Fibroblast of lung (primary cell): ENCODE data around the gene SNN.

Experiments
- EZH2 ChIP-seq: IDR thresholded peaks from 2 replicates; pipeline ENCODE4 v1.5.1; 2012; ENCODE audit warnings: low read length, control low read depth, mild to moderate bottlenecking; ENCODE audit errors: missing control alignments
- TF ChIP-seq, protein P1 (sequence below), 2 donors: IDR thresholded peaks in 1 of 2; conservative IDR thresholded peaks in 1 of 2; 1 replicate in 1 of 2; 2 replicates in 1 of 2; pipeline ENCODE4 v1.5.1; 2011 to 2012; ENCODE audit warnings: low read length in 2 of 2, control low read depth in 1 of 2, inconsistent platforms in 1 of 2, low read depth in 1 of 2, mild to moderate bottlenecking in 1 of 2

DNA sequence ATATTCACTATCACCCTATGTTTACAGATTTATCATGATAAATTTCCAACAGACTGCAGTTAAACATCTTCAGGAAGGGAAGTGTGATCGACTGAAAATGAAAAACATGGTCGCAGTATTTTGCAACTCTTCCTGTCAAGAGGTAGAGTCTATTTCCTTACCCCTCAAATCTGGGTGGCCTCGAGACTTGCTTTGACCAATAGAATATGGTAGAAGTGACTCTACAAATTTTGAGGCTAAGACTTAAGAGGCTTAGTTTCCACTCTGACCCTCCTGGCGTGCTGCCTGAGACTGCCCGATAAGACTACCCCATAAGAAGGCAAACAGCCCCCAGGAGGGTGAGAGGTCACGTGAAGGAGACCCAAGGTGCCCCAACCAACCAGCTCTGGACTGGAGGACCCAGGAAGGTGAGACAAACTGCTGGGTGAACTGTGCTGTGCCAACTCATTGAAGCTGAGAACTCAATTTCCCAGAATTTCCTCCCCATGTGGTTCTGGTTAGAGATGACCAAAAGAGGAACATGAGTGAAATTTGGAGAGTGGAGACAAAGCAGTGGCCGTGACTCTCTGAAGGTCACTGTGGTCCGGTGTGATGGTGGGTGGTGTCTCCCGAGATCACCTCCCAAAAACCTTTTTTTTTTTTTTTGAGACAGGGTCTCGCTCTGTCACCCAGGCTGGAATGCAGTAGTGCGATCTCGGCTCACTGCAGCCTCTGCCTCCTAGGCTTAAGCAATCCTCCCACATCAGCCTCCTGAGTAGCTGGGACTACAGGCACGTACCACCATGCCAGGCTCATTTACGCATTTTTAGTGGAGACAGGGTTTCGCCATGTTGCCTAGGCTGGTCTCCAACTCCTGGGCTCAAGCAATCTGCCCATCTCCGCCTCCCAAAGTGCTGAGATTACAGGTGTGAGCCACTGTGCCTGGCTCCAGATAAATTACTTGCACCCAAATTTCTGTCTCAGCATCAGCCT lies 43.3 kb upstream of the SNN start:
- no peak for TF ChIP-seq EZH2
- TF ChIP-seq, protein P1, sequence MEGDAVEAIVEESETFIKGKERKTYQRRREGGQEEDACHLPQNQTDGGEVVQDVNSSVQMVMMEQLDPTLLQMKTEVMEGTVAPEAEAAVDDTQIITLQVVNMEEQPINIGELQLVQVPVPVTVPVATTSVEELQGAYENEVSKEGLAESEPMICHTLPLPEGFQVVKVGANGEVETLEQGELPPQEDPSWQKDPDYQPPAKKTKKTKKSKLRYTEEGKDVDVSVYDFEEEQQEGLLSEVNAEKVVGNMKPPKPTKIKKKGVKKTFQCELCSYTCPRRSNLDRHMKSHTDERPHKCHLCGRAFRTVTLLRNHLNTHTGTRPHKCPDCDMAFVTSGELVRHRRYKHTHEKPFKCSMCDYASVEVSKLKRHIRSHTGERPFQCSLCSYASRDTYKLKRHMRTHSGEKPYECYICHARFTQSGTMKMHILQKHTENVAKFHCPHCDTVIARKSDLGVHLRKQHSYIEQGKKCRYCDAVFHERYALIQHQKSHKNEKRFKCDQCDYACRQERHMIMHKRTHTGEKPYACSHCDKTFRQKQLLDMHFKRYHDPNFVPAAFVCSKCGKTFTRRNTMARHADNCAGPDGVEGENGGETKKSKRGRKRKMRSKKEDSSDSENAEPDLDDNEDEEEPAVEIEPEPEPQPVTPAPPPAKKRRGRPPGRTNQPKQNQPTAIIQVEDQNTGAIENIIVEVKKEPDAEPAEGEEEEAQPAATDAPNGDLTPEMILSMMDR (conservative IDR thresholded peaks at IDR 0.05 in 1 of 2, IDR thresholded peaks at IDR 0.05 in 1 of 2; ENCODE audit: low read depth in 1 of 2, low read length in 2 of 2) = no peak
